Measurements from ENCODE around the gene RAC3. TPM values are rescaled to one million over a fixed set of nuclear protein-coding genes. Genes with fewer than 3 reads are reported as not detected.
A peak's percentile ranks its signal among the peaks of the same experiment; 100 is the strongest.

The RAC3 gene
- total and polyA plus RNA-seq, 9 of the 15 experiments (the other 6 are each of a cell fraction or from before 2014, with no cell fraction given), result 0.23 to 292 (median 118) TPM

DNA sequence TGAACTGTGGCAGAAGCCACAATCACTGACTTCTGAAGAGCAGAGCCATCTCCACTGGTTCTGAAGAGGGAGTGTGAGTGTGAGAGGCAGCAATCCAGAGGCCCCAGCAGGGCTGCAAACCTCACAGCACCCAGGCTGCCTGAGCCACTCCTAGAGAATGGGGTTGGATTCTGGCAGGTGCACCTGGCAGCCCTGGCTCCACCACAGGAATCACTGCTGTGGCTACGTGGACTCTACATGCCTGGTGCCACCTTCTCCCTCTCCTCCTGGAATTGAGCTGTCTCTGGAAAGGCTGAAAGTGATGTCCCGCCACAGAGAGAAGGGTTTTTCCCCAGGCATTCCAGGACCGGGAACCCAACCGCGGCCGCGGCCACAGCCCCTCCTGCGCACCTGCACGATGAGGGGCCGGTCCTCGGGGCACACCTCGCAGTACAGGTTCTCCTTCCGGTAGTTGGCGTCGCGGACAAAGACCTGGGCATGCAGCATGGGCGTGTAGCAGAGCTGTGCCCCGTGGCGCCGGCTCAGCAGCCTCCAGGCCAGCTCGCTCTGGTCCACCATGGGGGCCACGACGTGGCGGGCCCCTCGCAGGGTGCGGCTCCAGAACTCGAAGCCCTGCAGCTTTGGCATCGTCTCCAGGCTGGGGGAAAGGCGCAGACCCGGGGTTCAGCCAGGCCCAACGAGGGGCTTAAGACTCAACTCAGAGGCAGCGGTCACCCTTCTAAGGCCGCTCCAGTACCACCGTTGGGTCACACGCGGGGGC lies 33.1 kb downstream of the RAC3 start (continued):
- TF ChIP-seq, protein P1, sequence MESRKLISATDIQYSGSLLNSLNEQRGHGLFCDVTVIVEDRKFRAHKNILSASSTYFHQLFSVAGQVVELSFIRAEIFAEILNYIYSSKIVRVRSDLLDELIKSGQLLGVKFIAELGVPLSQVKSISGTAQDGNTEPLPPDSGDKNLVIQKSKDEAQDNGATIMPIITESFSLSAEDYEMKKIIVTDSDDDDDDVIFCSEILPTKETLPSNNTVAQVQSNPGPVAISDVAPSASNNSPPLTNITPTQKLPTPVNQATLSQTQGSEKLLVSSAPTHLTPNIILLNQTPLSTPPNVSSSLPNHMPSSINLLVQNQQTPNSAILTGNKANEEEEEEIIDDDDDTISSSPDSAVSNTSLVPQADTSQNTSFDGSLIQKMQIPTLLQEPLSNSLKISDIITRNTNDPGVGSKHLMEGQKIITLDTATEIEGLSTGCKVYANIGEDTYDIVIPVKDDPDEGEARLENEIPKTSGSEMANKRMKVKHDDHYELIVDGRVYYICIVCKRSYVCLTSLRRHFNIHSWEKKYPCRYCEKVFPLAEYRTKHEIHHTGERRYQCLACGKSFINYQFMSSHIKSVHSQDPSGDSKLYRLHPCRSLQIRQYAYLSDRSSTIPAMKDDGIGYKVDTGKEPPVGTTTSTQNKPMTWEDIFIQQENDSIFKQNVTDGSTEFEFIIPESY (CRISPR knock-in tag; IDR thresholded peaks at IDR 0.05), result 0 out of 2 replicates have a peak, but pooled peaks have one; percentile 10
- TF ChIP-seq, protein P2, sequence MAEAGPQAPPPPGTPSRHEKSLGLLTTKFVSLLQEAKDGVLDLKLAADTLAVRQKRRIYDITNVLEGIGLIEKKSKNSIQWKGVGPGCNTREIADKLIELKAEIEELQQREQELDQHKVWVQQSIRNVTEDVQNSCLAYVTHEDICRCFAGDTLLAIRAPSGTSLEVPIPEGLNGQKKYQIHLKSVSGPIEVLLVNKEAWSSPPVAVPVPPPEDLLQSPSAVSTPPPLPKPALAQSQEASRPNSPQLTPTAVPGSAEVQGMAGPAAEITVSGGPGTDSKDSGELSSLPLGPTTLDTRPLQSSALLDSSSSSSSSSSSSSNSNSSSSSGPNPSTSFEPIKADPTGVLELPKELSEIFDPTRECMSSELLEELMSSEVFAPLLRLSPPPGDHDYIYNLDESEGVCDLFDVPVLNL (CRISPR knock-in tag; IDR thresholded peaks at IDR 0.05; ENCODE audit: low read depth), result no peak
- TF ChIP-seq ZNF174 (CRISPR knock-in tag; IDR thresholded peaks at IDR 0.05) (no peak), CBFB (CRISPR knock-in tag; IDR thresholded peaks at IDR 0.05) (0 out of 2 replicates have a peak, but pooled peaks have one; percentile 59), ZNF79 (CRISPR knock-in tag; IDR thresholded peaks at IDR 0.05; ENCODE audit: low read depth) (no peak), KDM5B (IDR thresholded peaks at IDR 0.05; ENCODE audit: insufficient replicate concordance, low read depth, low read length) (no peak), MAFK (IDR thresholded peaks at IDR 0.05; ENCODE audit: low read length) (no peak), ZC3H4 (CRISPR knock-in tag; IDR thresholded peaks at IDR 0.05; ENCODE audit: borderline replicate concordance) (peak; percentile 10; the same call in 1 of the 2 replicates), MTF1 (CRISPR knock-in tag; IDR thresholded peaks at IDR 0.05; ENCODE audit: borderline replicate concordance) (no peak)
- TF ChIP-seq, protein P3, sequence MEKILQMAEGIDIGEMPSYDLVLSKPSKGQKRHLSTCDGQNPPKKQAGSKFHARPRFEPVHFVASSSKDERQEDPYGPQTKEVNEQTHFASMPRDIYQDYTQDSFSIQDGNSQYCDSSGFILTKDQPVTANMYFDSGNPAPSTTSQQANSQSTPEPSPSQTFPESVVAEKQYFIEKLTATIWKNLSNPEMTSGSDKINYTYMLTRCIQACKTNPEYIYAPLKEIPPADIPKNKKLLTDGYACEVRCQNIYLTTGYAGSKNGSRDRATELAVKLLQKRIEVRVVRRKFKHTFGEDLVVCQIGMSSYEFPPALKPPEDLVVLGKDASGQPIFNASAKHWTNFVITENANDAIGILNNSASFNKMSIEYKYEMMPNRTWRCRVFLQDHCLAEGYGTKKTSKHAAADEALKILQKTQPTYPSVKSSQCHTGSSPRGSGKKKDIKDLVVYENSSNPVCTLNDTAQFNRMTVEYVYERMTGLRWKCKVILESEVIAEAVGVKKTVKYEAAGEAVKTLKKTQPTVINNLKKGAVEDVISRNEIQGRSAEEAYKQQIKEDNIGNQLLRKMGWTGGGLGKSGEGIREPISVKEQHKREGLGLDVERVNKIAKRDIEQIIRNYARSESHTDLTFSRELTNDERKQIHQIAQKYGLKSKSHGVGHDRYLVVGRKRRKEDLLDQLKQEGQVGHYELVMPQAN (IDR thresholded peaks at IDR 0.05; ENCODE audit: borderline replicate concordance), result no peak
- TF ChIP-seq, protein P4, sequence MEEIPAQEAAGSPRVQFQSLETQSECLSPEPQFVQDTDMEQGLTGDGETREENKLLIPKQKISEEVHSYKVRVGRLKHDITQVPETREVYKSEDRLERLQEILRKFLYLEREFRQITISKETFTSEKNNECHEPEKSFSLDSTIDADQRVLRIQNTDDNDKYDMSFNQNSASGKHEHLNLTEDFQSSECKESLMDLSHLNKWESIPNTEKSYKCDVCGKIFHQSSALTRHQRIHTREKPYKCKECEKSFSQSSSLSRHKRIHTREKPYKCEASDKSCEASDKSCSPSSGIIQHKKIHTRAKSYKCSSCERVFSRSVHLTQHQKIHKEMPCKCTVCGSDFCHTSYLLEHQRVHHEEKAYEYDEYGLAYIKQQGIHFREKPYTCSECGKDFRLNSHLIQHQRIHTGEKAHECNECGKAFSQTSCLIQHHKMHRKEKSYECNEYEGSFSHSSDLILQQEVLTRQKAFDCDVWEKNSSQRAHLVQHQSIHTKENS (CRISPR knock-in tag; IDR thresholded peaks at IDR 0.05), result no peak
- TF ChIP-seq, protein P5, sequence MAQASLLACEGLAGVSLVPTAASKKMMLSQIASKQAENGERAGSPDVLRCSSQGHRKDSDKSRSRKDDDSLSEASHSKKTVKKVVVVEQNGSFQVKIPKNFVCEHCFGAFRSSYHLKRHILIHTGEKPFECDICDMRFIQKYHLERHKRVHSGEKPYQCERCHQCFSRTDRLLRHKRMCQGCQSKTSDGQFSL (CRISPR knock-in tag; IDR thresholded peaks at IDR 0.05), result no peak
- TF ChIP-seq, protein P5 (tag; IDR thresholded peaks at IDR 0.05), result no peak
- TF ChIP-seq, protein P6, sequence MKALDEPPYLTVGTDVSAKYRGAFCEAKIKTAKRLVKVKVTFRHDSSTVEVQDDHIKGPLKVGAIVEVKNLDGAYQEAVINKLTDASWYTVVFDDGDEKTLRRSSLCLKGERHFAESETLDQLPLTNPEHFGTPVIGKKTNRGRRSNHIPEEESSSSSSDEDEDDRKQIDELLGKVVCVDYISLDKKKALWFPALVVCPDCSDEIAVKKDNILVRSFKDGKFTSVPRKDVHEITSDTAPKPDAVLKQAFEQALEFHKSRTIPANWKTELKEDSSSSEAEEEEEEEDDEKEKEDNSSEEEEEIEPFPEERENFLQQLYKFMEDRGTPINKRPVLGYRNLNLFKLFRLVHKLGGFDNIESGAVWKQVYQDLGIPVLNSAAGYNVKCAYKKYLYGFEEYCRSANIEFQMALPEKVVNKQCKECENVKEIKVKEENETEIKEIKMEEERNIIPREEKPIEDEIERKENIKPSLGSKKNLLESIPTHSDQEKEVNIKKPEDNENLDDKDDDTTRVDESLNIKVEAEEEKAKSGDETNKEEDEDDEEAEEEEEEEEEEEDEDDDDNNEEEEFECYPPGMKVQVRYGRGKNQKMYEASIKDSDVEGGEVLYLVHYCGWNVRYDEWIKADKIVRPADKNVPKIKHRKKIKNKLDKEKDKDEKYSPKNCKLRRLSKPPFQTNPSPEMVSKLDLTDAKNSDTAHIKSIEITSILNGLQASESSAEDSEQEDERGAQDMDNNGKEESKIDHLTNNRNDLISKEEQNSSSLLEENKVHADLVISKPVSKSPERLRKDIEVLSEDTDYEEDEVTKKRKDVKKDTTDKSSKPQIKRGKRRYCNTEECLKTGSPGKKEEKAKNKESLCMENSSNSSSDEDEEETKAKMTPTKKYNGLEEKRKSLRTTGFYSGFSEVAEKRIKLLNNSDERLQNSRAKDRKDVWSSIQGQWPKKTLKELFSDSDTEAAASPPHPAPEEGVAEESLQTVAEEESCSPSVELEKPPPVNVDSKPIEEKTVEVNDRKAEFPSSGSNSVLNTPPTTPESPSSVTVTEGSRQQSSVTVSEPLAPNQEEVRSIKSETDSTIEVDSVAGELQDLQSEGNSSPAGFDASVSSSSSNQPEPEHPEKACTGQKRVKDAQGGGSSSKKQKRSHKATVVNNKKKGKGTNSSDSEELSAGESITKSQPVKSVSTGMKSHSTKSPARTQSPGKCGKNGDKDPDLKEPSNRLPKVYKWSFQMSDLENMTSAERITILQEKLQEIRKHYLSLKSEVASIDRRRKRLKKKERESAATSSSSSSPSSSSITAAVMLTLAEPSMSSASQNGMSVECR (CRISPR knock-in tag; IDR thresholded peaks at IDR 0.05), result 0 out of 2 replicates have a peak, but pooled peaks have one; percentile 14

Data from K562 (cell line).